GM23338 (cell line): ENCODE results near the gene ILF2.

ENCODE experiments used
- EZH2 ChIP-seq: fragments of 200-600 bp; sonication (generic); IDR thresholded peaks from one replicate; pipeline ENCODE4 v1.8.0; 2017; ENCODE audit warnings: antibody characterized with exemption, mild to moderate bottlenecking, low read depth; ENCODE audit not compliant: unreplicated experiment
- EZH2phosphoT487 ChIP-seq: fragments of 200-600 bp; sonication (generic); IDR thresholded peaks from one replicate; pipeline ENCODE4 v1.8.1; 2018; ENCODE audit warnings: antibody characterized with exemption; ENCODE audit not compliant: unreplicated experiment
- TF ChIP-seq, protein P1 (sequence below), 2 experiments: fragments of 200-600 bp in 1 of 2; sonication (generic) in 1 of 2; conservative IDR thresholded peaks; 2 replicates each; pipeline versions ENCODE4 v1.5.1 to v1.6.1; 2016 to 2017; ENCODE audit warnings: antibody characterized with exemption in 2 of 2, low read depth in 2 of 2, mild to moderate bottlenecking in 2 of 2, moderate library complexity in 1 of 2

- TF ChIP-seq, protein P1, sequence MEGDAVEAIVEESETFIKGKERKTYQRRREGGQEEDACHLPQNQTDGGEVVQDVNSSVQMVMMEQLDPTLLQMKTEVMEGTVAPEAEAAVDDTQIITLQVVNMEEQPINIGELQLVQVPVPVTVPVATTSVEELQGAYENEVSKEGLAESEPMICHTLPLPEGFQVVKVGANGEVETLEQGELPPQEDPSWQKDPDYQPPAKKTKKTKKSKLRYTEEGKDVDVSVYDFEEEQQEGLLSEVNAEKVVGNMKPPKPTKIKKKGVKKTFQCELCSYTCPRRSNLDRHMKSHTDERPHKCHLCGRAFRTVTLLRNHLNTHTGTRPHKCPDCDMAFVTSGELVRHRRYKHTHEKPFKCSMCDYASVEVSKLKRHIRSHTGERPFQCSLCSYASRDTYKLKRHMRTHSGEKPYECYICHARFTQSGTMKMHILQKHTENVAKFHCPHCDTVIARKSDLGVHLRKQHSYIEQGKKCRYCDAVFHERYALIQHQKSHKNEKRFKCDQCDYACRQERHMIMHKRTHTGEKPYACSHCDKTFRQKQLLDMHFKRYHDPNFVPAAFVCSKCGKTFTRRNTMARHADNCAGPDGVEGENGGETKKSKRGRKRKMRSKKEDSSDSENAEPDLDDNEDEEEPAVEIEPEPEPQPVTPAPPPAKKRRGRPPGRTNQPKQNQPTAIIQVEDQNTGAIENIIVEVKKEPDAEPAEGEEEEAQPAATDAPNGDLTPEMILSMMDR (conservative IDR thresholded peaks at IDR 0.05; ENCODE audit: low read depth in 2 of 2), result no peak
- TF ChIP-seq EZH2phosphoT487 (no peak), EZH2 (no peak)
These were observed 2.7 kb upstream of the ILF2 start for GRCh38 chr1:153673511-153673910.
